Activated CD8-positive, alpha-beta memory T cell treated with anti-CD3 and anti-CD28 coated beads, Interleukin-2, amount 50 U/mL, for 24 hours (primary cell): ENCODE results near the gene HIGD1A.
"Not testable (repeated sequence)": the region's sequence is repeated elsewhere in the genome, so short reads cannot be mapped to it uniquely, and the experiment has no call there.

Experiments
- DNase-seq: peaks from one replicate; pipeline ENCODE4 v3.0.0-alpha.2; 2020; ENCODE audit errors: extremely low read depth

Gene HIGD1A

DNA sequence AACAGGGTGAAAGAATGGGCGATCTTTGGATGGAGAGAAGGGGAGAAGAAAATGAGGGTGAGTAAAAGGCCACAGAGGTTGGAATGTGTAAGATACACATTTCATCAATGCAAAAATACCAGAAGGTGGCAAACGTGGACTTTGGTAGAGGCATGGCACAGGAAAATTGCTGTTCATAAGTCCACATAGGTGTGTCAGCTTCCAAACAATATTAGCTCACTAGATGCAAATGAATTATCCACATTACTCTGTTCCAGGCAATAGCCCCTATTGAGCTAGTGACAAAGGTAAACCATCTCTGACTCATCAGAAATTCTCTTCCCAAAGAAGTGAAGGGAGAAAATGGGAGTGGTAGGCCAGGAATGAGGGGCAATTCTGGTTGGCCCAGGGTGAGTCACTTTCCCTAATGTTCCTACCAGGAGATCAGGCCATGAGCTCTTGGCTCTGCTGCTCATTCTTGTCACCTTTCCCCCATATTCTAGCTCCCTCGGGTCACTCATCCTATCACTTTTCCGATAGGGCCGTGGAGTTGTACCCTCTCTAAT is 24.9 kb upstream of the HIGD1A start:
- DNase-seq, result no peak

DNA sequence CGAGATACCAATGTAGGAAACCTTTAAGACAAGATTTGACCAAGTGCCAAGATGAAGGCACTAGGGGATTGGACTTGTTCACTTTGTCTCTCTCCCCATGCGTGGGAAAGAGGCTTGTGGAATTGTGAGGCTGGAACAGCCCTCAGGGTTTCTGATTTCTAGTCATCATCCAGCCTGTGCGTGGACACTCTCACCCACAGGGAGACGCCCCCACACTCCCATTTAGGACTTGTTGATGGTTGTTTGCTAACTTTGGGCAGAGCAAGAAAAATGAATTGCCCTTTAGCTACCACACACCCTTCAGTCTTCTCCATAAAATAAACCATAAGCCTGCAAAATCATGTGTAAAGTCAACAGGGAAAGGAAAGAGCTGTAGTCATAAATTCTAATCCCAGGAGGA is 23.4 kb upstream of the HIGD1A start:
- DNase-seq, result no peak

DNA sequence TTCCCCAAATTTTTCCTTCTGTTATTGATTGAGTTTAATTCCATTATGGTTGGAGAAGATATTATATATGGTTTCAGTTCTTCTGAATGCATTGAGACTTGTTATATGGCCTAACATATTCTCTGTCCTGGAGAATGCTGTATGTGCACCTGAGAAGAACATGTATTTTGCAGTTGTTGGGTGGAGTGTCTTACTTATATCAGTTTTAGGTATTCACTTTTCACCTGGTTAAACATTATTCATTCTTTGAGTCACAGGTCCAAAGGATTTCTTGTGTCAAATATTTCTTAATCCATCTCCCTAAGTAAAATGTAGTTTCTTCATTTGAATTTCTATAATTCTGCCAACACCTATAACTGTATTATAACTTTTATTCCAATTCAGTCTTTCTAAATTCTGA is 22.7 kb upstream of the HIGD1A start:
- no peak for DNase-seq

DNA sequence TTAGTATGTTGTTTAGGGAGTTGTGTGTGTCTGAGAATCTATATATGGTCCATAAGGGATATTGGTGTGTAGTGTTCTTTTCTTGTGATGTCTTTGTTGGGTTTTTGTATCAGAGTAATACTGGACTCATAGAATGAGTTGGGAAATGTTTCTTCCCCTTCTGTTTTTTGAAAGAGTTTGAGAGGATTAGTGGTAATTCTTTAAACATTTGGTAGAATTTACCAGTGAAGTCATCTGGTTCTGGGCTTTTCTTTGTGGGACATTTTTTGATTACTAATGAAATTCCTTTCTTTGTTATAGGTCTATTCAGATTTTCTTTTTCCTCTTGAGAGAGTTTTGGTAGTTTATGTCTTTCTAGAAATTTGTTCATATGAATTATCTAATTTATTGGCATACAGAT is 21.9 kb upstream of the HIGD1A start:
- DNase-seq, result no peak

DNA sequence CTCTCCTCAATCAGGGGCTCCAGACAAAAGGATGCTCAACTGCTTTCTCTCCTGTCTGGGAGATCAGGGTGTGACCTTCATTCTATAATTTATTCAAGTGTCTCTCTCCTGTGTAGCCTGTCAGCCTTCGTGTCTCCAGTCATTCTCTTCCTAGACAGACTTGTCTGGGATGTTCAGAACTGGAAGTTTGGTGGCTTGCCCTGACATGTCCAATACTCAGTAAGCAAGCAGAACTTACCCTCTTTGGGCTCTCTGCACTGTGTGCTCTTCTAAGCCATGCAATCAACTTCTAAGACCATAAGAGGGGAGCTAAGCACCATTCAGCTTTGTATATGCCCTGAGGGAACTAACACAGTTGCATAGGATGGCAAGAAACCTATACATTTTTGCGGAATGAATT is 19.1 kb upstream of the HIGD1A start:
- DNase-seq, result no peak

DNA sequence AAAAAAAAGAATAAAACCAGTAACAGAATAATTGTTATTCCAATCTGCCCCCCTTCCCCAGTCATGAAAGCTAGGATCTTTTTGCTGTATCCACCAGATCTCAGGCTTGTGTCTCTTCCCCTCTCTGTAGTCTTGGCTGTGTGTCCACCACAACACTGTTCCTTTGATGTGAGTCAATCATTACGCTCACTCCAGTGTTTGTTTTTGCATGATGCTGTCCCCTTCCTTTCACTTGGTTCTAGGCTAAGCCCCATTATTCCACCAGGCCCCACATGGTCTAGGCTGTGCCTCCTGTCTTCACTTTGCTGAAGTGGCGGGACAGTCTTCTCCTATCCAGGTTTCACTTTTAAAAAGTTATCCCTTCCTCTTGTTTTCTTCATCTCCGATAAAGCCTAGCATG is 18.5 kb upstream of the HIGD1A start:
- DNase-seq, result no peak

DNA sequence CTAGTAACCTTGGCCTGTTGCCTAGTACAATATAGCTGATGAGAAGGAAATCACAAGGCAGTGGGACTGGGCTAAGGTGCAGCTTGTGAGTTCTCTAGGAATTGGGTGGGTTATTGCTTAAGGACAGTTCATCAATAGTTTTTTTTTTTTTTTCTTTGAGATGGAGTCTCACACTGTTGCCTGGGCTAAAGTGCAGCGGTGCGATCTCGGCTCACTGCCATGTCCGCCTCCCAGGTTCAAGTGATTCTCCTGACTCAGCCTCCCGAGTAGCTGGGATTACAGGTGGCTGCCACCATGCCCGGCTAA is 16.4 kb upstream of the HIGD1A start:
- no peak for DNase-seq

DNA sequence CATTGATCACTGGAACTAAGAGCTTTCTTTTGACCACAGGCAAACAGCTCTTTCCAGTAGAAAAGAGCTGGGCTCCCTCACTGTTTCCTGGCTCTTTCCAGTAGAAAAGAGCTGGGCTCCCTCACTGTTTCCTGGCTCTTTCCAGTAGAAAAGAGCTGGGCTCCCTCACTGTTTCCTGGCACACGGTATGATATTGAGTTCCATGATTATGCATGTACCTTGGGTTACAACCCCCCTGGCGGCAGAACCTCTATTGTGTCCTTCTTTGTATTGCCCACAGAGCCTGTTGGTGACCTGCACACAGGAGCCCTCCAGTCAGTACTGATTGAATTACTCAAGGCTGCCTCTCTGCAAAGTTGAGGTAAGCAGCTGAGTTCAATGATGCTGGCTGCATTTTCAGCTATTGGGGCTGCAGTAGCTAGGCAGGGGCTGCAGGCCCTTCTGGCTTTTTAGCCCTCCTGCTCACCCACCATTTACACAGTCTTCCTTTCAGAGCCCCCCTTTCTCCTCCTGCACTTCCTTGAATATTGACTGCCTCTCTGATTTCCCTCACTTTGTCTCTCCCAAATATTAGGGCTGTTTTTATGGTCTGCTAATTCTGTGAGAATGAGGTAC is 15.2 kb upstream of the HIGD1A start:
- DNase-seq, result no peak

DNA sequence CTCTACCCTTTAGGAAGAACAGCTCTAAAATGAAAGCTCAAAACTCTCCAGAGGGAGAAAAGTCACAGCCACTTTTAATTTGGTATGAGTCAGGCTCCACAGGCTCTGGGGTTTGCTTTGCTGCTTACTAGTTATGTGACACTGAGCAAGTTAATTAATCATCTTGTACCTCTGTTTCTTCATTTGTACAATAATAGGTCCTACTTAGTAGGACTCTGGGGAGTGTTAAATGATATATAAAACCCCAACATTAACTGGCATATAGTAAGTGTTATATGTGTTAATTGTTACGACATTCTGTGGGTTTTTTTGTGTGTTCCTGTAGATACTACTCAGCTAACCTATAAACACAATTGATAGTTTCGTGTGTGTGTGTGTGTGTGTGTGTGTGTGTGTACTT is 11.5 kb upstream of the HIGD1A start:
- DNase-seq, result no peak

DNA sequence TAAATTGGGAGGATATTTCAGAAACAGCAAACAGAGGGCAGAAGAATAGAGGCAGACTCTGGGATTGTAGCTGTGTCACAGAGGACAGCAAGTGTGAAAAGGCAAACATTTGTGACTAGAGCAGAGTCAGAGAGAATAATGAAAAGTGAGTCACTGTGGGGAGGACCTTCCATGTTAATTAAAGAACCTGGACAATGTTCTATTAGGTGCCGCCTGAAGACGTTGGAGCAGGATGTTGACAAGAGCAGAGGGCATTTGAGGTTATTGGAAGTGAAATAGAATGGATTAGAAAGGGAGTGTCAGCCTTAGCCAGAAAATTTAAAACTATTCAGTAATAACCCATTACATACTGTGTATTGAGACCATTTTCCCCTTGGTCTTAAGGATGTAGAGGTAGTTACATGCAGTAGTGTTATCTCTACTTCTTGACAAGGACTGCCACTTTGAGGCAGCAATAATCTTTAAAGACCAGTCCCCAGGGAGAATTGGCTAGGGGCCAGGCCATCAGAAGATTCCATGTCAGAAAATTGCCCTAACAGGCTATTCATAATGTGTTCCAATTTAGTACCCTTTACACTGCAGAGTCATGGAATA is 10.7 kb upstream of the HIGD1A start:
- DNase-seq, result no peak

DNA sequence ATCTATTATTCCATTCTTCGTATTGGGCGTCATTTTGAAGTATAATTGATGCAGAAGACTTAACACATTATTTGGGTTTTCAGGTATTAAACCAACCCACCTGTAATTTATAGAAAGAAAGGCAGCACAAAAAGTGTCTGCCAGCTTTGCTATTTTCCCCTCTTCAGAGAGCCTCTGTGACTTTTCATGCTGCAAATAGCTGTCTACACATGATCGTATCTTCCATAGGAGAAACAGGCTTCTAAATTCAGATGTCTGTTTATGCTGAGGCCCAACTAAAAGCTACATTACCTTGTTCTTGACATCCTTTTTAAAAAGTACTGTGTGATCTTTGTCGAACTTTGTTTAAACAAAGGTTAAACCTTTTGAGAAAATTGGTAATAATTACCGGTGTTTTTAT is 10.0 kb upstream of the HIGD1A start:
- DNase-seq, result no peak

DNA sequence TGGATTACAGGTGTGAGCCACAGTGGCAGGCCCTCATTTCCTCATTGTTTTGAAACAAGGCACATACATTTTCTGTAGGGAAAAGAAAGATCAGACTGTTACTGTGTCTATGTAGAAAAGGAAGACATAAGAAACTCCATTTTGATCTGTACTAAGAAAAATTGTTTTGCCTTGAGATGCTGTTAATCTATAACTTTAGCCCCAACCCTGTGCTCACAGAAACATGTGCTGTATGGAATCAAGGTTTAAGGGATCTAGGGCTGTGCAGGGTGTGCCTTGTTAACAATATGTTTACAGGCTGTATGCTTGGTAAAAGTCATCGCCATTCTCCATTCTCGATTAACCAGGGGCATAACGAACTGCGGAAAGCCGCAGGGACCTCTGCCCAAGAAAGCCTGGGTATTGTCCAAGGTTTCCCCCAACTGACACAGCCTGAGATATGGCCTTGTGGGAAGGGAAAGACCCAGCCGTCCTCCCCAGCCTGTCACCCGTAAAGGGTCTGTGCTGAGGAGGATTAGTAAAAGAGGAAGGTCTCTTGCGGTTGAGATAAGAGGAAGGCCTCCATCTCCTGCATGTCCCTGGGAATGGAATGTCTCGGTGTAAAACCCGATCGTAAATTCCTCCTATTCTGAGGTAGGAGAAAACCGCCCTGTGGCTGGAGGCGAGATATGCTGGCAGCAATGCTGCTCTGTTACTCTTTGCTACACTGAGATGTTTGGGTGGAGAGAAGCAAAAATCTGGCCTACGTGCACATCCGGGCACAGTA is 7.0 kb upstream of the HIGD1A start:
- DNase-seq, result not testable (repeated sequence)

DNA sequence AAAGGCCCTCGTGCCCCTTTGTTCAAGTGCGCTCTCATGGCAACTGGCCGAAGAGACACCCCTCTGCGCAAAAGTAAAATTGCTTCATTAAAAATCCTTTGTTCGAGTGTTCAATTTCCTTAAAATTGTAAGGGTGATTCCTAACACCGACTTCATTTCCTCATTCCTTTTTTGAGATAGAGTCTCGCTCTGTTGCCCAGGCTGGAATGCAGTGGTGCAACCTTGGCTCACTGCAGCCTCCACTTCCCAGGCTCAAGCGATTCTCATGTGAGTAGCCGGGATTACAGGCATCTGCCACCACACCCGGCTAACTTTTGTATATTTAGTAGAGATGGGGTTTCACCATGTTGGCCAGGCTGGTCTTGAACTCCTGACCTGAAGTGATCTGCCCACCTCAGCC is 6.4 kb upstream of the HIGD1A start:
- not testable (repeated sequence) for DNase-seq

DNA sequence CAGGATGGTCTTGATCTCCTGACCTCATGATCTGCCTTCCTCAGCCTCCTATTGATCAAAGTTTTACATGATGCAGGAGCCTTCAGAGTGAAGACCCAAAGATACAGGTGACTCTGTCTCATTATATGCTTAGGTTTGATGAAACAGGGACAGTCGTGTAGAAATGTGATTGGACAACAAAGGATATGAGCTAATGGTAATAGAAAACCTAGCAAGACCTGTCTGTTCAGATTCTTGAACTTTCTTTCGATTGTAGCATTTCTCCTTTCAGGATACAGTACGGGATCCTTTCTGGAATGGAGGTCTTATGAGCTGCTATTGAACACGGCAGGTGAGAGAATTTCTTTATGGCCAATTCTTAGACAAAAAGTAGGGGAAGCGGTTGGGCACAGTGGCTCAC is 4.9 kb upstream of the HIGD1A start, which contains the start of gene ACKR2:
Gene ACKR2, plus strand, starts transcription at position 244 of the 400 bp plus-strand sequence. CDS start 55,058 bp downstream, outside the sequence.
- DNase-seq, result no peak

DNA sequence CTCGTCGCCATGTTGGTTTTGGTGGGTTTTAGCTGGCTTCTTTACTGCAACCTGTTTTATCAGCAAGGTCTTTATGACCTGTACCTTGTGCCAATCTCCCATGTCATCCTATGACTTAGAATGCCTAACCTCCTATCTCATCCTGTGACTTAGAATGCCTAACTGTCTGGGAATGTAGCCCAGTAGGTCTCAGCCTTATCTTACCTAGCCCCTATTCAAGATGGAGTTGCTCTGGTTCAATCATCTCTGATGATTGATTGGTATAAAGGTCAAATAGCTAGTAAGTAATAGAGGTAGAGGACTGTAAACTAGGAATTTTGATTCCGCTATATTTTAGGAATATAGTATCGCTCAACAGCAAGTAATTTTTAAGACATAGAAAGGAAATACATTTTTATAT is 3.6 kb upstream of the HIGD1A start:
- no peak for DNase-seq

DNA sequence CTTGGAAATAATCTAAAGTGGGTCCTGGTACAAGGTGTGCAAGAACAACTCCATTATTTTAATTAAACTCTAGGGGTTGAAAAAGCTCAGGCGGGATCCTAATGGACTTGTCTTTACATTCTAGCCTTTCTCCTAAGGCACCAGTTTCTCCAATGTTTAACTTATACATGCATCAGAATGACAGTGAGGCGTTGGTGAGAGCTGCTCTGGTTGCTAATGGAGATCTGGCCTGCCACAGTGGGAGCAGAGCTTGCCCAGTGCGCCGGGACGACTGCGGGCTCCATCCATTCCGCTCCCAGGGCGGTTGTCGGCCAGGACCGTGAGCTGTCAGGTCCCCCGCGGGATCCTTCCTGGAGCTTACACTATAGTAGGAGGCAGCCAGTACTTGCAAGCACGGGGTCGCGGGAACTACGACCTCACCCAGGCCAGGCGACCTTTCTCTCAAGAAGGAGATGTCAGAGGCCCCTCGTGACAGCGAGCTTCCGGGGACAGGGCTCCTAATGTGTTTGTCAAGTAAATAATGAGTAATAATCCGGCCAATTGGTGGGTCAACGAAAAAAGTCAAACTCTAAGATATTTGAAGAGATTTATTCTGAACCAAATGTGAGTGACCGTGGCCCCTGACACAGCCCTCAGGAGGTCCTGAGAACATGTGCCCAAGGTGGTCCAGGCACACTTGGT is 991 bp upstream of the HIGD1A start:
- DNase-seq, result no peak

DNA sequence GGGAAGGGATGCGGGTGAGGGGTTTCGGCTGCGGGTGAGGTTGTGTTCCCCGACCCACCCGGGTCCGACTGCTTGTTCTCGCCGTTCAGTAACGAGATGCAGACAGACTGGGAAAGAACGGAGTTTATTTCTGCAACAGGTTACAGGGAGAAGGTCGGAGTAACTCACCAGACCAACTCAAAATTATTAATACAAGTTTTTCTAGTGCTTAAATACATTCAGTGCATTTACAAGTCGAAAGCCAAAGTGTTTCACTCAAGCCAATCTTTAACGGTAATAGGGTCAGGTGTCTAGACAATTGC is 492 bp upstream of the HIGD1A start:
- no peak for DNase-seq

DNA sequence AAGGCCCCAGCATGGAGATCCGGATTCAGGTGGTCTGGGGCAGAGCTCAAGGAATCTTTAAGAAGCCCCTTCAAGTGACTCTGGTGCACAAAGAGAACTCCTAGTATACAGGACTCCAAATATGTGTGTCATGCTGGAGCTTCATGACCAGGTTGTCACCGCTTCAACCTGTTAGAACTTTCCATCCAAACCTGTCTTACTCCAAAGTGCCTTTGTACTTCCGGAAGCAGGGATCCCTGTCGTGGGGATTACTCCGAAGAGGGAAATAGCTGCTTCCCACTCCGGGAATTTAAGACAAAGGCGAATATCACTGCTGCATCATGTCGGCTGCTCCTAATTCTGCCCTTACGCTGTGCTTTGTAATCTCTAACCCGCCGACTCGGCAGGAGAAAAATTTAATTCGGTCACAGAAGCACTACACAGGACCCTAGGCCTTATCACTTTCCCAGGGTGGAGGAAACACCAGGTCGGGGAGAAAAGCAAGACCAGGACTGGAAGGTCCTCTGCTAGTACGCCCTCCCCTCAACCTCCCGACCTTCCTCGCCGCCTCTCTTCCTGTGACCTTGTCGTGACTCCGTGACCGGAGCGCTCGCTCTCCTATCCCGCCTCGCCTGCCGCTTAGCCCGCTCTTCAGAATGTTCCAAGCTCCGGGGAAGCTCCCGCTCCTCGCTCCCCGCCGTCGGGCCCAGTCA is 730 bp downstream of the HIGD1A start:
- no peak for DNase-seq

DNA sequence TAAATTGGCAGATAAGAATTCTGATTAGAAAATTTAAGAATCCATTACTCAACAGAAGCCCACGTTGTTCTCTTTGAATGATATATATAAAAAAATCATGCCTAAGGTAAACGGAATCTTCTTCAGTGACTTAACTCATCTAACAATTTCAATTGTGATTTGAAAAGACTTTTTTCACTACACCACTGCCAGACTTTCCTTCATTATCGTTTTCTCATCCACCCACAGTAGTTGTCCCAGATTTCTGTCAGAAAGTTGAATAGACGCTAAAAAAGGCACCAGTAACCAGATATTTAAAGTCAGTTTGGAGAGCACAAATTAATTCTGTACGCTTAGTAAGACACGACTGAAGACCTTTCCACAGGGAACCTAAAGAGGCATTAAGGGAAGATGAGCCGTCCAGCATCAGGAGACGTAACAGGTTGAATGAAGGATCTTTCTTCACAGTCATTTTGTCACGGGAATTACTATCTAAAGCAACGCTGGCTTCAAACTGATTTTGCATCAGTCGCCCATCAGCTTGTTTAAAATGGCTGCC is 1.3 kb downstream of the HIGD1A start:
- DNase-seq, result no peak

DNA sequence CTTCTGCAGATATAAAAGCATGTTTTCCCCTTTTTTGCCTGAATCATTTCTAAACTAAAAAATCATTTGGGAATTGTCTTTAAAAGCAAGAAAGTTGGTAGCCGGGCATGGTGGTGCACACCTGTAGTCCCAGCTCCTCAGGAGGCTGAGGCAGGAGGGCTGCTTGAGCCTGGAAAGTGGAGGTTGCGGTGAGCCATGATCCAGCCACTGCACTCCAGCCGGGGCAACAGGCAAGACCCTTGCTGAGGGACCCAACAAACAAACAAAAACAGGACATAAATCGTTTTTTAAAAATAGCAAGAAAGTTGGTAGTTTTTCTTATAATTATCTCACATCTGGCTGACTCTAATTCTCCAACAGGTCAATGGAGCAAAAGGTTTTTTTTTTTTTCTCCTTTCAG is 2.5 kb downstream of the HIGD1A start:
- no peak for DNase-seq

DNA sequence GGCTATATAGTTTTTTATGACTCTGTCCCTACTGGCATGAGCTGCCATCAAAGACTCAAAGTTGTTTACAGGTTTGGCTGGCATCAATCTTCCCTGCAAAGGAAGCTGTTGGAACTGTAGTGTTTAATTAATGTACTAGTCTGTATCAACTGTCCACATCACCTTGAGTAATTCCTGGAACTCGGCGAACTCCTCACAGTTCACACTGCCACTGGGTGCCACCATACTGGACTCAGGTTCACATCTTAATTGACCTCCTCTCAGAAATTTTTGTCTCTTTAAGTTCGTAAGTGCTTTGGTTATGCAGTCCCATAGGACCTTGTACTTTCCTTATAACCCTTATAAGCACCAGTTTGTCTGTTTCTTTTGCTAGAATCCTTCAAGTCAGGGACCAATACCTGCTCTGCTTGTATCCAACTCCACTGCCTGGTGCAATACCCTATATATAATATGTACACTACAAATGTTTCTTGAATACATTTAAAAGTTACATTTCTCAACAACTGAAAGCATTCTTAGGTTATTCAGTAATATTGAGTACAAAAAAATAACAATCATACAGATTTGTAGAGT is 3.2 kb downstream of the HIGD1A start:
- DNase-seq, result no peak

DNA sequence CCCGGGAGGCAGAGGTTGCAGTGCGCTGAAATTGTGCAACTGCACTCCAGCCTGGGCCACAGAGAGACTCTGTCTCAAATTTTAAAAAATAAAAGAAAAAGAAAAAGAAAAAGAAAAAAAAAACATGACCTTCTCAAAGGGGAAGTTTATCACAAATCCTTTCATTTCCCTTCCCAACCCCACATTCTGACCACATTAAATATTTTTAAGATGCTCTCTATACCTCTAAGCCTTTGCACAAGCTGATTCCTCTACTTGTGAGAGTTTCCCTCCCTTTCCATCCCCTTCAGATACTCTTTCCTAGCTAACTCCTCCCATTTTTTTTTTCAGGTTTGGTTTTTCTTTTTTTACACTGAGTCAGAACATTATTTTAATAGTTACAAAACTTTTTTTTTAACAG is 4.0 kb downstream of the HIGD1A start:
- DNase-seq, result no peak
